ENCODE measurements around the gene HIVEP3.

DNA sequence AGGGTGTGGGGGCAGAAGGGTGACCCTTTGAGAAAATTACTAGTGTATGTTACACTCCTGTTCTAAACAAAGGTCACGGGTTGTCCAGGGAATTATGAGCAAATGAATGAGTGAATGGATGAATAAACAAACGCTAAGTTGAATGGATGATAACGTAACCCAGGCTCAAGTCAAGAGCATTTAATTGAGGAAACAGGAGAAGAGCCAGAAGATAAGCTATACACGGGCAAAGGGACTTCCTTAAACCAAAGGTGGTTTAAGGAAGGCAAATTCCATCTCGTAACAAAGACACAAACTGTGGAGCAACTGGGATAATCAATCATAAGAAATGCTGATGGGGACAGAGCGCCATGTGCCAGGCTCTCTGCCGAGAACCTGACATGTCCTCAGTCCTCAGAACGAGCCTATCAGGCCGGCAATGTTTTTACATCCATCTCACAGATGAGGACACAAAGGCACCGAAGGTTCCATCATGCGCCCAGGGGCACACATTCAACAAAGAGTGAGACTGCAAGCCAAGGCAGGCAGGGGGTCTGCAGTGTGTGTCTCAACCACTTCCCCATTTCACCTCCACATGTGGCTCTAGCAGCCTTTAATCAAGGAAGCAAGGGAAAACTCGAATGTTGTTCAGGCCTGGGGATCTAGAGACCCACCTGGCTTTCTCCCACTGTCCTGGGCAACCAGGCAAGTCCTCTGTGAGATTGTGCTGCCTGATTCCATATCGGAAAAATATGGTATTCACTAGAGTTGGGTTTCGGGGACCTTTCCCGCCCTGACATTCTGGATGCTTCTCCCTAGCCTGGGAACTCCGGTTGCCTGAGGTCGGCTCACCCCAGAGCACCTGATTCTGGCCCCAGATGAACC lies 307.4 kb downstream of the HIVEP3 start:
- TF ChIP-seq, protein P1, sequence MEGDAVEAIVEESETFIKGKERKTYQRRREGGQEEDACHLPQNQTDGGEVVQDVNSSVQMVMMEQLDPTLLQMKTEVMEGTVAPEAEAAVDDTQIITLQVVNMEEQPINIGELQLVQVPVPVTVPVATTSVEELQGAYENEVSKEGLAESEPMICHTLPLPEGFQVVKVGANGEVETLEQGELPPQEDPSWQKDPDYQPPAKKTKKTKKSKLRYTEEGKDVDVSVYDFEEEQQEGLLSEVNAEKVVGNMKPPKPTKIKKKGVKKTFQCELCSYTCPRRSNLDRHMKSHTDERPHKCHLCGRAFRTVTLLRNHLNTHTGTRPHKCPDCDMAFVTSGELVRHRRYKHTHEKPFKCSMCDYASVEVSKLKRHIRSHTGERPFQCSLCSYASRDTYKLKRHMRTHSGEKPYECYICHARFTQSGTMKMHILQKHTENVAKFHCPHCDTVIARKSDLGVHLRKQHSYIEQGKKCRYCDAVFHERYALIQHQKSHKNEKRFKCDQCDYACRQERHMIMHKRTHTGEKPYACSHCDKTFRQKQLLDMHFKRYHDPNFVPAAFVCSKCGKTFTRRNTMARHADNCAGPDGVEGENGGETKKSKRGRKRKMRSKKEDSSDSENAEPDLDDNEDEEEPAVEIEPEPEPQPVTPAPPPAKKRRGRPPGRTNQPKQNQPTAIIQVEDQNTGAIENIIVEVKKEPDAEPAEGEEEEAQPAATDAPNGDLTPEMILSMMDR (tag by site-specific recombination; IDR thresholded peaks at IDR 0.05): no peak
- TF ChIP-seq, protein P2, sequence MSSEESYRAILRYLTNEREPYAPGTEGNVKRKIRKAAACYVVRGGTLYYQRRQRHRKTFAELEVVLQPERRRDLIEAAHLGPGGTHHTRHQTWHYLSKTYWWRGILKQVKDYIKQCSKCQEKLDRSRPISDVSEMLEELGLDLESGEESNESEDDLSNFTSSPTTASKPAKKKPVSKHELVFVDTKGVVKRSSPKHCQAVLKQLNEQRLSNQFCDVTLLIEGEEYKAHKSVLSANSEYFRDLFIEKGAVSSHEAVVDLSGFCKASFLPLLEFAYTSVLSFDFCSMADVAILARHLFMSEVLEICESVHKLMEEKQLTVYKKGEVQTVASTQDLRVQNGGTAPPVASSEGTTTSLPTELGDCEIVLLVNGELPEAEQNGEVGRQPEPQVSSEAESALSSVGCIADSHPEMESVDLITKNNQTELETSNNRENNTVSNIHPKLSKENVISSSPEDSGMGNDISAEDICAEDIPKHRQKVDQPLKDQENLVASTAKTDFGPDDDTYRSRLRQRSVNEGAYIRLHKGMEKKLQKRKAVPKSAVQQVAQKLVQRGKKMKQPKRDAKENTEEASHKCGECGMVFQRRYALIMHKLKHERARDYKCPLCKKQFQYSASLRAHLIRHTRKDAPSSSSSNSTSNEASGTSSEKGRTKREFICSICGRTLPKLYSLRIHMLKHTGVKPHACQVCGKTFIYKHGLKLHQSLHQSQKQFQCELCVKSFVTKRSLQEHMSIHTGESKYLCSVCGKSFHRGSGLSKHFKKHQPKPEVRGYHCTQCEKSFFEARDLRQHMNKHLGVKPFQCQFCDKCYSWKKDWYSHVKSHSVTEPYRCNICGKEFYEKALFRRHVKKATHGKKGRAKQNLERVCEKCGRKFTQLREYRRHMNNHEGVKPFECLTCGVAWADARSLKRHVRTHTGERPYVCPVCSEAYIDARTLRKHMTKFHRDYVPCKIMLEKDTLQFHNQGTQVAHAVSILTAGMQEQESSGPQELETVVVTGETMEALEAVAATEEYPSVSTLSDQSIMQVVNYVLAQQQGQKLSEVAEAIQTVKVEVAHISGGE (tag by site-specific recombination; conservative IDR thresholded peaks at IDR 0.05; ENCODE audit: low read depth): no peak
- TF ChIP-seq ZNF274 (IDR thresholded peaks at IDR 0.05; ENCODE audit: low read length): no peak
- no peak for TF ChIP-seq ZNF274 (tag by site-specific recombination; IDR thresholded peaks at IDR 0.05; ENCODE audit: borderline replicate concordance)
- no peak for TF ChIP-seq YY1 (tag by site-specific recombination; IDR thresholded peaks at IDR 0.05)

Measured in HEK293 (cell line).